ENCODE data around the gene IGF1R.

IGF1R gene

DNA sequence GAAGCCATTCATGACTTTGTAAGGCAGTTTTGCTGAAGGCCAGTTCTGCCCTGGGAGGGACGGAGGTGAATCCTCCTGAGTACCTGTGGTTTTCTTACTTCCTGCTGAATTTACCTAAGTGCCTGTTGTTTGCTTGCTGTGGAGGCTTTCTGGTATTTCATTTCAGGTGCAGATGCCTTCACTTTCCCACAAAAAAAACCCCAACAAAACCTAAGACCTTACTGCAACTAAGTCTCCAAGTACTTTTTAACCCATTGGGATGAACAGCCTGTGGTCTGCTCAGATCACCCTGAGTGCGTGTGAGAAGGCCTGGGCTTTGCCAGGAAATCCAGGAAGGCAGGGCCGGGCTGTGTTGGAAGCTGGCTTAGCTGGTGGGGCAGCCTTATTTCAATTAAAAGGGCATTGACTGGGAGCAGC lies 65.3 kb downstream of the IGF1R start:
- Histone ChIP-seq H3K4me1 (ENCODE audit: insufficient read depth, low read length) (peaks cover 8% of the 10 kb centered on the region; the same call in 1 of the 2 replicates), H2AFZ (ENCODE audit: low read depth, low read length) (no peak overlapping the region), H3K9me3 (ENCODE audit: insufficient read depth, low read length, severe bottlenecking) (peaks cover 6% of the 10 kb centered on the region), H4K20me1 (ENCODE audit: insufficient read depth, low read length) (peaks cover 65% of the 10 kb centered on the region), H3K4me2 (ENCODE audit: insufficient read depth, low read length) (no peak overlapping the region), H3K27ac (ENCODE audit: low read length) (no peak overlapping the region), H3K27me3 (ENCODE audit: insufficient read depth, low read length, poor library complexity) (no peaks in the 10 kb centered on the region), H3K4me3 (ENCODE audit: low read depth in 1 of 2, low read length in 2 of 2) (no peak overlapping the region), H3K9ac (ENCODE audit: low read depth, low read length) (no peak overlapping the region), H3K36me3 (ENCODE audit: insufficient read depth, low read length) (peaks cover 22% of the 10 kb centered on the region), H3K79me2 (ENCODE audit: insufficient read depth, low read length) (peaks cover 91% of the 10 kb centered on the region)
- no peak for DNase-seq
- no peak for TF ChIP-seq EZH2 (IDR thresholded peaks at IDR 0.05; ENCODE audit: borderline replicate concordance, low read depth, low read length, severe bottlenecking)
- TF ChIP-seq, protein P1, sequence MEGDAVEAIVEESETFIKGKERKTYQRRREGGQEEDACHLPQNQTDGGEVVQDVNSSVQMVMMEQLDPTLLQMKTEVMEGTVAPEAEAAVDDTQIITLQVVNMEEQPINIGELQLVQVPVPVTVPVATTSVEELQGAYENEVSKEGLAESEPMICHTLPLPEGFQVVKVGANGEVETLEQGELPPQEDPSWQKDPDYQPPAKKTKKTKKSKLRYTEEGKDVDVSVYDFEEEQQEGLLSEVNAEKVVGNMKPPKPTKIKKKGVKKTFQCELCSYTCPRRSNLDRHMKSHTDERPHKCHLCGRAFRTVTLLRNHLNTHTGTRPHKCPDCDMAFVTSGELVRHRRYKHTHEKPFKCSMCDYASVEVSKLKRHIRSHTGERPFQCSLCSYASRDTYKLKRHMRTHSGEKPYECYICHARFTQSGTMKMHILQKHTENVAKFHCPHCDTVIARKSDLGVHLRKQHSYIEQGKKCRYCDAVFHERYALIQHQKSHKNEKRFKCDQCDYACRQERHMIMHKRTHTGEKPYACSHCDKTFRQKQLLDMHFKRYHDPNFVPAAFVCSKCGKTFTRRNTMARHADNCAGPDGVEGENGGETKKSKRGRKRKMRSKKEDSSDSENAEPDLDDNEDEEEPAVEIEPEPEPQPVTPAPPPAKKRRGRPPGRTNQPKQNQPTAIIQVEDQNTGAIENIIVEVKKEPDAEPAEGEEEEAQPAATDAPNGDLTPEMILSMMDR (IDR thresholded peaks at IDR 0.05; ENCODE audit: borderline replicate concordance, extremely low read depth, low read length, poor library complexity, severe bottlenecking): no peak
- peak; percentile 24; the same call in 1 of the 3 replicates for ATAC-seq (ENCODE audit: insufficient read depth, low read depth)

DNA sequence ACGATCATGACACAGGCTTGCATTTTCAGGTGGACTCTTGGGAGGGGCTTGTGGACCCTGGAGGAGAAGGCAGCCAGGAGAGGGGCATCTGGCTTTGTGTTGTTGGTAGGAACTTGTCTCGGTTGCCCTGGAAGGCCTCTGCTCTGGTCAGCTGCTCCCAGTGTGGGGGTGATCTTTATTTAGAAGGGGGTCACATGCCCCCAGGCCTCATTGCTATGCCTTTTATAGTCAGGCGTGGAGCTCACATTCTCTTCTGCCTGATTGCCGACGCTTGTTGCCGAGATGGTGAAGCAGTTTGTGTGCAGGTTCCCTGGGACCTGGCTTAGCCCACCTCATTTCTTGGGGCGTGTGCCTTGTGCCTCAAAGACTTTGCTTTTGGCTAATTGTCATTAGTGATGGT lies 66.6 kb downstream of the IGF1R start:
- Histone ChIP-seq H3K4me1 (ENCODE audit: insufficient read depth, low read length) (peaks cover 8% of the 10 kb centered on the region; the same call in 1 of the 2 replicates), H3K27me3 (ENCODE audit: insufficient read depth, low read length, poor library complexity) (no peaks in the 10 kb centered on the region), H3K36me3 (ENCODE audit: insufficient read depth, low read length) (peaks cover 14% of the 10 kb centered on the region), H3K79me2 (ENCODE audit: insufficient read depth, low read length) (peaks cover 92% of the 10 kb centered on the region), H3K9ac (ENCODE audit: low read depth, low read length) (no peak overlapping the region), H3K4me3 (ENCODE audit: low read depth in 1 of 2, low read length in 2 of 2) (no peak overlapping the region), H3K27ac (ENCODE audit: low read length) (no peak overlapping the region), H4K20me1 (ENCODE audit: insufficient read depth, low read length) (peaks cover 74% of the 10 kb centered on the region), H3K9me3 (ENCODE audit: insufficient read depth, low read length, severe bottlenecking) (peaks cover 6% of the 10 kb centered on the region), H3K4me2 (ENCODE audit: insufficient read depth, low read length) (no peak overlapping the region), H2AFZ (ENCODE audit: low read depth, low read length) (no peak overlapping the region)
- ATAC-seq (ENCODE audit: insufficient read depth, low read depth): no peak
- no peak for DNase-seq
- no peak for TF ChIP-seq EZH2 (IDR thresholded peaks at IDR 0.05; ENCODE audit: borderline replicate concordance, low read depth, low read length, severe bottlenecking)
- TF ChIP-seq, protein P1 (IDR thresholded peaks at IDR 0.05; ENCODE audit: borderline replicate concordance, extremely low read depth, low read length, poor library complexity, severe bottlenecking): no peak

DNA sequence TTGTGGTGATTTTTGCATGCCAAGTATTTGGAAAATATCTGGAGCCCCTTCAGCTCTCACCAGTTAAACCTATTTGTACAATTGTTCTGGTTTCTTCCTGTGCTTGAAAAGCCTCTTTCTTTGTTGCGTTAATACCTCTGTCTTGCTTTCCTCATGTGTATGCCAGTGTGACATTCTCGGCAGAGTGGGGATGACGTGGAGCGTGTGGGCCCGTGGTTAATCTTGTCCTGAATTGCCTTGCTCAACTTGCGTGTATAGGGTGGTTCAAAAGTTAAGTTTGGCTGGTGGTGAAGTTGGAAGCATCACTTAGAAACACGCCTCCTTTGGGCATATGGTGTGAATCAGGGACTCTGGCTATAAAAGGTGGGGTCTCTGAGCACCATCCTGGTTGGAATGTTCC lies 67.1 kb downstream of the IGF1R start:
- peaks cover 11% of the 10 kb centered on the region for H3K36me3 ChIP-seq (ENCODE audit: insufficient read depth, low read length)
- H3K79me2 ChIP-seq (ENCODE audit: insufficient read depth, low read length): peaks cover 92% of the 10 kb centered on the region
- TF ChIP-seq, protein P1 (IDR thresholded peaks at IDR 0.05; ENCODE audit: borderline replicate concordance, extremely low read depth, low read length, poor library complexity, severe bottlenecking): no peak
- TF ChIP-seq EZH2 (IDR thresholded peaks at IDR 0.05; ENCODE audit: borderline replicate concordance, low read depth, low read length, severe bottlenecking): no peak
- no peak overlapping the region for H2AFZ ChIP-seq (ENCODE audit: low read depth, low read length)
- no peak overlapping the region for H3K4me2 ChIP-seq (ENCODE audit: insufficient read depth, low read length)
- DNase-seq (no peak), ATAC-seq (ENCODE audit: insufficient read depth, low read depth) (no peak)
- H3K9me3 ChIP-seq (ENCODE audit: insufficient read depth, low read length, severe bottlenecking): peaks cover 6% of the 10 kb centered on the region
- H3K27ac ChIP-seq (ENCODE audit: low read length): no peak overlapping the region
- no peak overlapping the region for H3K9ac ChIP-seq (ENCODE audit: low read depth, low read length)
- no peak overlapping the region for H3K4me3 ChIP-seq (ENCODE audit: low read depth in 1 of 2, low read length in 2 of 2)
- peaks cover 75% of the 10 kb centered on the region for H4K20me1 ChIP-seq (ENCODE audit: insufficient read depth, low read length)
- peaks cover 8% of the 10 kb centered on the region; the same call in 1 of the 2 replicates for H3K4me1 ChIP-seq (ENCODE audit: insufficient read depth, low read length)
- no peaks in the 10 kb centered on the region for H3K27me3 ChIP-seq (ENCODE audit: insufficient read depth, low read length, poor library complexity)

All from DND-41 (cell line).